Astrocyte of the spinal cord (primary cell): ENCODE measurements around the gene ATPAF1.

Experiments used
- DNase-seq: peaks from one replicate; pipeline ENCODE4 v3.0.0; 2011; ENCODE audit warnings: low read depth, low spot score
- H3K4me3 ChIP-seq: 2 replicates; pipeline ENCODE4 v1.5.1; 2011; ENCODE audit warnings: low read depth, mild to moderate bottlenecking, low read length, moderate library complexity
- in situ Hi-C: cut with HindIII; loops from 2 replicates; pipeline ENCODE4 v1.10.0; 2017; ENCODE audit warnings: low sequenced_read_pairs
- TF ChIP-seq, protein P1 (sequence below): IDR thresholded peaks from 2 replicates; pipeline ENCODE4 v1.5.1; 2012; ENCODE audit warnings: low read depth, mild to moderate bottlenecking, low read length, inconsistent platforms

The ATPAF1 gene

GRCh38 chr1:46617108-46617800 is 50.9 kb downstream of the ATPAF1 start:
- no peak for DNase-seq
- H3K4me3 ChIP-seq = peak overlapping the region; percentile 66
- TF ChIP-seq, protein P1, sequence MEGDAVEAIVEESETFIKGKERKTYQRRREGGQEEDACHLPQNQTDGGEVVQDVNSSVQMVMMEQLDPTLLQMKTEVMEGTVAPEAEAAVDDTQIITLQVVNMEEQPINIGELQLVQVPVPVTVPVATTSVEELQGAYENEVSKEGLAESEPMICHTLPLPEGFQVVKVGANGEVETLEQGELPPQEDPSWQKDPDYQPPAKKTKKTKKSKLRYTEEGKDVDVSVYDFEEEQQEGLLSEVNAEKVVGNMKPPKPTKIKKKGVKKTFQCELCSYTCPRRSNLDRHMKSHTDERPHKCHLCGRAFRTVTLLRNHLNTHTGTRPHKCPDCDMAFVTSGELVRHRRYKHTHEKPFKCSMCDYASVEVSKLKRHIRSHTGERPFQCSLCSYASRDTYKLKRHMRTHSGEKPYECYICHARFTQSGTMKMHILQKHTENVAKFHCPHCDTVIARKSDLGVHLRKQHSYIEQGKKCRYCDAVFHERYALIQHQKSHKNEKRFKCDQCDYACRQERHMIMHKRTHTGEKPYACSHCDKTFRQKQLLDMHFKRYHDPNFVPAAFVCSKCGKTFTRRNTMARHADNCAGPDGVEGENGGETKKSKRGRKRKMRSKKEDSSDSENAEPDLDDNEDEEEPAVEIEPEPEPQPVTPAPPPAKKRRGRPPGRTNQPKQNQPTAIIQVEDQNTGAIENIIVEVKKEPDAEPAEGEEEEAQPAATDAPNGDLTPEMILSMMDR = no peak
- in situ Hi-C loops = no loop called here

DNA sequence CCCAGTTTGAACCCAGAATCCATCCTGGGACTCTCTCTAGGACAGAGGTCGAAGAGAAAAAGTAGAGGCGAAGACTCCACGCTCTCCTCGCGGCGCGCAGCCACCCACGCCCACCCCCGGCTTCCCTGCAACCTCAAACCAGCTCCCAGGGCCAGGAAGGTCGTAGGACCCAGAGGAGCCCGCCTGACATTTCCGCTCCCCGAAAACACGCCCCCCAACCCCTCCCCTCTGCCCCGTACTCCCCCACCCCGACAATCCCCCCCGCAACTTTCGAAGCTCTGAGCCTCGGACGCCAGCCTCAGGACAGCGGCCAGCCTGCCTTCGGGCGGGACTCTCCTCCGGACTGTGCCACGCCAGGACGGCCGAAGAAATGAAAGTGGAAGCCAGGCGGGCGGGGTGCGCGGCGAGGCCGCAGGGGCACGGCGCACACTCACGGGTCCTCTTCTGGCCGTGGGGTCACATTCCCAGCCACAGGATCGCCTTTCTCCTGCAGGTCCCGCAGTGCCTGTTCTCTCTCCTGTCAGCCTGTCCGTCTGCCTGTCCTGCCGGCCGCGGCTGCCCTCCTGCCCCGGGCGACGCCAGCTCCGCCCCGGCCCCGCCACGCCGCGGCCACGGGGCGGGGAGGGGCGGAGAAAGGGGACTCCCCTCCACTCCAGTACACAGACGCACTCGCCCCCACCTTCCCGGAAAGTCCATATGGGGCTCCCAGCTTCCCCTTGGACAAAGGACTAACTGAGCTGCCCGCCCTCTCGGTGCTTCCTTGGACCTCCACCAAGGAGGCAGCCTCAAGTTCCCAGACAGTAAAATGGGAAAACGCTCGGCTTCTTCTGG is 51.7 kb downstream of the ATPAF1 start, which contains the start of gene MOB3C:
Gene MOB3C (minus strand): TSS at position 535 of the 831 bp plus-strand sequence. CDS start 3,490 bp downstream, outside the sequence.
- TF ChIP-seq, protein P1 = no peak
- in situ Hi-C loops = no loop called here
- H3K4me3 ChIP-seq = peak within 1 kb of the TSS; percentile 66
- DNase-seq = peak; percentile 64

DNA sequence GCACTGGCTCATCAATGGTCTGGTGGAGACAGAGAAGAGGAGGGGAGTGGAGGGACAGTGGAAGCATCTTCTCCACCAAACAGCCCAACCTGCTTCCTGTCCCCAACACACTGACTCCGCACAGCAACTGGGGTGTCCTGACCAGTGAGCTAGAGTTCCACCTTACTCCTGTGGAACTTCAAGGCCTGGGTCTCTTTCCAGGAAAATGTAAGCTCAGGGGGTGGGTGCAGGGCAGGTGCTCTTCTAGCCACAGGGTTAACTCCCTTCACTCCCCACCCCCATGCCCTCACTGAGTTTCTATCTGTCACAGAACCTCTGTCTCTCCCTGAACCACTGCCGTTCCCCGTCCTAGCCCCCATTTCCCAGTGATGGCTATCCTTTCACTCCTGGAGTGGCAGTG is 52.4 kb downstream of the ATPAF1 start:
- TF ChIP-seq, protein P1 = no peak
- peak overlapping the region; percentile 66 for H3K4me3 ChIP-seq
- no peak for DNase-seq
- in situ Hi-C loops = no loop called here

DNA sequence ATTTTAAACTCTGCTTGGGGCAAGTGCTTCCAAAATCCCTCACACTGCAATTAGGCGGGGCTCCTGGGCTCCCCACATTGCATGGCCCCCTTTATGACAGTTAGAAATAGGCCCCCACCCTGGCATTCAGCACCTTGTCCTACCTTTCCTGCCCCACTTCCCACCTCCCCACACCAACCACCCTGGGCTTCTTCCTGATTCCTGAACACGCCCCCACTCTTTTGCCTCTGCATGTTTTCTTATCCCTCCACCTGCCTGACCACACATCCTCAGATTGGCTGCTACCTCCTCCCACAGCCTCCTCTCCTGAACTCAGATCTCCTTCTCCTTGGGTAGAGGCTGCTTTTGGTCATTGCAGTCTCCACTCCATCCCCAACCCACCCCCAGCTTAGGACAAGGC is 53.1 kb downstream of the ATPAF1 start:
- in situ Hi-C loops = no loop called here
- DNase-seq = no peak
- no peak overlapping the region for H3K4me3 ChIP-seq
- TF ChIP-seq, protein P1 = no peak

DNA sequence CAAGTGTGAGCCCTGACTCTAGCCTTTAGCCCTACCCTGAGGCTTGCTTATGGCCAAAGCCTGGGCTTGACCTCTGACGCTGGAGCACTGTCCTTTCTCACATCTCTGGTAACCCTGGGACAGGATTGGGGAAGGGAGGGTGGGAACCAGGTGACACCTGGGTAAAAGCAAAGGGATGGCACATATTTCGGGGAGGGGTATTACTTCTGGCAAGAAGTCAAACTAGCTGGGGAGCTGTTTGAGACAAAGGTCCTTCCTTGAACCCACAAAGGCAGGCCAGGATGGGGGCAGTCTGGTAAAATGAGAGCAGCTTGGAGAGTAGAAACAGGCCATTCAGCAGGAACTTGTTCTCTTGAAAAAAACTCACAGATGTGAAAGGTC is 53.6 kb downstream of the ATPAF1 start:
- in situ Hi-C loops = no loop called here
- no peak overlapping the region for H3K4me3 ChIP-seq
- TF ChIP-seq, protein P1 = no peak
- DNase-seq = no peak

- H3K4me3 ChIP-seq = no peak overlapping the region
- DNase-seq = peak; percentile 62
- TF ChIP-seq, protein P1 = no peak
- in situ Hi-C loops = no loop called here
These were observed 54.2 kb downstream of the ATPAF1 start for GRCh38 chr1:46613661-46614603.
